CD4-positive, alpha-beta T cell (primary cell): ENCODE data around the gene FMN1. TPM values are rescaled to one million over a fixed set of nuclear protein-coding genes. Genes with fewer than 3 reads are reported as not detected.

Experiments used
- ATAC-seq: fragments of 200-7000 bp; cut with Tn5 transposase; one replicate; pipeline ENCODE4 v1.10.0; 2022; ENCODE audit warnings: mild to moderate bottlenecking; ENCODE audit not compliant: poor library complexity
- CTCF ChIA-PET: fragments of 350-600 bp; sonication (Branson Sonifier 250); formaldehyde crosslinking; loops from one replicate; lab custom pipeline; 2021; ENCODE audit warnings: antibody characterized with exemption, inconsistent platforms; lab: Charles Lee
- POLR2A ChIA-PET: fragments of 350-600 bp; sonication (Branson Sonifier 250); formaldehyde crosslinking; loops from one replicate; lab custom pipeline; 2021; ENCODE audit warnings: antibody characterized with exemption, inconsistent platforms; lab: Charles Lee
- DNase-seq, 14 experiments: peaks; one replicate each; pipeline ENCODE4 v3.0.0-alpha.2; 2013 to 2020; ENCODE audit warnings: mixed read lengths in 2 of 14
- H3K27ac ChIP-seq, 2 donors: one replicate each; pipeline versions ENCODE4 v1.5.1 to v1.7.0; 2013; ENCODE audit warnings: low read length in 2 of 2, low read depth in 1 of 2, mild to moderate bottlenecking in 1 of 2
- H3K27me3 ChIP-seq, 2 experiments: 1 replicate in 1 of 2; 2 replicates in 1 of 2; pipeline versions ENCODE4 v1.6.1 to v1.7.0; 2013; ENCODE audit warnings: low read length in 2 of 2, control low read depth in 1 of 2, mild to moderate bottlenecking in 1 of 2, moderate library complexity in 1 of 2; ENCODE audit not compliant: insufficient read depth in 2 of 2, control insufficient read depth in 1 of 2
- H3K36me3 ChIP-seq: one replicate; pipeline ENCODE4 v1.6.1; 2013; ENCODE audit warnings: low read length, control low read depth; ENCODE audit not compliant: insufficient read depth
- H3K4me1 ChIP-seq: one replicate; pipeline ENCODE4 v1.6.1; 2013; ENCODE audit warnings: low read length, control low read depth; ENCODE audit not compliant: insufficient read depth
- H3K4me3 ChIP-seq: one replicate; pipeline ENCODE4 v1.5.1; 2013; ENCODE audit warnings: mild to moderate bottlenecking, low read length, moderate library complexity
- H3K9me3 ChIP-seq, 2 experiments: 1 replicate in 1 of 2; 2 replicates in 1 of 2; pipeline versions ENCODE4 v1.6.1 to v1.7.0; 2013; ENCODE audit warnings: low read length in 2 of 2, mild to moderate bottlenecking in 2 of 2, control low read depth in 1 of 2, moderate library complexity in 1 of 2; ENCODE audit not compliant: control insufficient read depth in 1 of 2, insufficient read depth in 1 of 2
- H3K27ac Mint-ChIP-seq: one replicate; pipeline ENCODE4 v1.8.0; 2020; ENCODE audit warnings: mixed read lengths
- H3K27me3 Mint-ChIP-seq: one replicate; pipeline ENCODE4 v1.8.0; 2021; ENCODE audit warnings: mixed read lengths
- H3K36me3 Mint-ChIP-seq: one replicate; pipeline ENCODE4 v1.8.0; 2021; ENCODE audit warnings: low read depth, mixed read lengths
- H3K4me1 Mint-ChIP-seq: one replicate; pipeline ENCODE4 v1.8.0; 2021; ENCODE audit warnings: low read depth, mixed read lengths
- H3K4me3 Mint-ChIP-seq: one replicate; pipeline ENCODE4 v1.8.0; 2020; ENCODE audit warnings: mild to moderate bottlenecking, mixed read lengths
- H3K9me3 Mint-ChIP-seq: one replicate; pipeline ENCODE4 v1.8.0; 2020; ENCODE audit warnings: mixed read lengths
- intact Hi-C, 2 experiments: fragments of 100-400 bp; cut with DNase I in 1 of 2; cut with micrococcal nuclease in 1 of 2; formaldehyde crosslinking; loops; one replicate each; pipeline versions ENCODE4 v1.15.1 to v1.9.0; 2023 to 2025; cut with DNase I, micrococcal nuclease
- total RNA-seq, 174 experiments: library from RNA in 2 of 174; stranded (reverse) in 2 of 174; gene quantifications; one replicate each; pipeline ENCODE4 v1.2.3 and lab custom pipeline; 2021 to 2026
- TF ChIP-seq, protein P1 (sequence below): fragments of 200-600 bp; IDR thresholded peaks from one replicate; pipeline ENCODE4 v1.8.0; 2022; ENCODE audit warnings: antibody characterized with exemption, mild to moderate bottlenecking

FMN1 gene
- total RNA-seq, 2 experiments from 2014 or later: 0.39 to 0.55 TPM

DNA sequence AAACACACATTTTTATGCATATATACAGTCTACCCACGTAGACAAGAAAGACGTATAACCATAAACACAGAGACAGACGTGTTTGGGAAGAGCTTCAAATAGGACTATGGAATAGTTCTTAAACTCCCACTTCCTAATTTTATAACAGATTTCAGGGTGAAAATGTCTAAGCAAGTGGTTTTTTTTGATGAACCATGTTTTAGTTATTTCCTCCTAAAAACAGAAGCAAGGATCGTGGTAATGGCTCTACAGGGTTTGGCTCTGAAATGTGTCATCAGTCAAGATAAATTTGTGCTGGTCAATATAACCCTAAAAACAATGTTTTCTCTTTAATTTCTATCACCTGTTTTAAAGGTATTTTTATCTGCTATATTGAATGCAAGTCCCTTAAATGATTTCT lies 58.2 kb downstream of the FMN1 start:
- CTCF ChIA-PET: no interaction called here
- Histone ChIP-seq H3K27ac (no peak overlapping the region), H3K4me1 (no peaks in the 10 kb centered on the region), H3K9me3 (no peaks in the 10 kb centered on the region), H3K27me3 (no peaks in the 10 kb centered on the region), H3K36me3 (no peaks in the 10 kb centered on the region), H3K4me3 (no peak overlapping the region)
- H3K4me3 Mint-ChIP-seq: no peak overlapping the region
- no peak overlapping the region for H3K27ac Mint-ChIP-seq
- TF ChIP-seq, protein P1, sequence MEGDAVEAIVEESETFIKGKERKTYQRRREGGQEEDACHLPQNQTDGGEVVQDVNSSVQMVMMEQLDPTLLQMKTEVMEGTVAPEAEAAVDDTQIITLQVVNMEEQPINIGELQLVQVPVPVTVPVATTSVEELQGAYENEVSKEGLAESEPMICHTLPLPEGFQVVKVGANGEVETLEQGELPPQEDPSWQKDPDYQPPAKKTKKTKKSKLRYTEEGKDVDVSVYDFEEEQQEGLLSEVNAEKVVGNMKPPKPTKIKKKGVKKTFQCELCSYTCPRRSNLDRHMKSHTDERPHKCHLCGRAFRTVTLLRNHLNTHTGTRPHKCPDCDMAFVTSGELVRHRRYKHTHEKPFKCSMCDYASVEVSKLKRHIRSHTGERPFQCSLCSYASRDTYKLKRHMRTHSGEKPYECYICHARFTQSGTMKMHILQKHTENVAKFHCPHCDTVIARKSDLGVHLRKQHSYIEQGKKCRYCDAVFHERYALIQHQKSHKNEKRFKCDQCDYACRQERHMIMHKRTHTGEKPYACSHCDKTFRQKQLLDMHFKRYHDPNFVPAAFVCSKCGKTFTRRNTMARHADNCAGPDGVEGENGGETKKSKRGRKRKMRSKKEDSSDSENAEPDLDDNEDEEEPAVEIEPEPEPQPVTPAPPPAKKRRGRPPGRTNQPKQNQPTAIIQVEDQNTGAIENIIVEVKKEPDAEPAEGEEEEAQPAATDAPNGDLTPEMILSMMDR: no peak
- no peaks in the 10 kb centered on the region for H3K4me1 Mint-ChIP-seq
- no peaks in the 10 kb centered on the region for H3K36me3 Mint-ChIP-seq
- DNase-seq: no peak
- no peak for ATAC-seq
- no peaks in the 10 kb centered on the region for H3K9me3 Mint-ChIP-seq
- intact Hi-C loops: no loop called here
- H3K27me3 Mint-ChIP-seq: no peaks in the 10 kb centered on the region
- POLR2A ChIA-PET: no interaction called here

DNA sequence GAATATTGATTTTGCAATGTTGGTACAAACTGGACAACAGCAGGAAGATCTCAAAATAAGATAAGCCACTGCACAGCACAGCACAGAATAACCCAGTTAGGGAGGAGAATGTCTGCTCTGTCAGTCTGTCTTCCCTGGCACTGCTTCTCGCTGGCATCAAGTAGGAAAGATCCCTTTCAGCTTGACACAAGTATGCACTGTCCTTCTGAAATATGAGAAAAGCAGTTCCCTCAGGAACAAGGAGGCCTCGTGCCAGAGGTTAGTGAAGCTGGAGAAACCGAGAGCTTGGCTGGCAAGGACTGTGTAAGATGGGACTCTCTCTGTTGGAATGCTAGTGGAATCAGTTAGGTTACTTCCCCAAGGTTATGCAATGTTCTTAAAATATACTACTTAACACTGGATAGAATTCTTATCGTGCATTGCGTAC lies 59.1 kb downstream of the FMN1 start:
- Histone ChIP-seq H3K4me1 (no peaks in the 10 kb centered on the region), H3K4me3 (no peak overlapping the region), H3K36me3 (no peaks in the 10 kb centered on the region), H3K9me3 (no peaks in the 10 kb centered on the region), H3K27ac (no peak overlapping the region), H3K27me3 (no peaks in the 10 kb centered on the region)
- TF ChIP-seq, protein P1: no peak
- POLR2A ChIA-PET: no interaction called here
- no peak overlapping the region for H3K27ac Mint-ChIP-seq
- H3K27me3 Mint-ChIP-seq: no peaks in the 10 kb centered on the region
- no peaks in the 10 kb centered on the region for H3K36me3 Mint-ChIP-seq
- no peaks in the 10 kb centered on the region for H3K9me3 Mint-ChIP-seq
- no peak for DNase-seq
- intact Hi-C loops: no loop called here
- CTCF ChIA-PET: no interaction called here
- H3K4me3 Mint-ChIP-seq: no peak overlapping the region
- no peak for ATAC-seq
- no peaks in the 10 kb centered on the region for H3K4me1 Mint-ChIP-seq

GRCh38 chr15:33132722-33133345 lies 61.7 kb downstream of the FMN1 start:
- TF ChIP-seq, protein P1: peak; percentile 70
- no peak overlapping the region for H3K4me3 Mint-ChIP-seq
- H3K9me3 ChIP-seq: peaks cover 0 to 6% of the 10 kb centered on the region in 2 experiments
- H3K4me1 ChIP-seq: no peaks in the 10 kb centered on the region
- ATAC-seq: no peak
- H3K27me3 ChIP-seq: no peaks in the 10 kb centered on the region
- H3K36me3 Mint-ChIP-seq: no peaks in the 10 kb centered on the region
- H3K36me3 ChIP-seq: no peaks in the 10 kb centered on the region
- POLR2A ChIA-PET: interaction anchor here (1.1 kb wide), 1 partner anchor 10 kb away, joined by 3 read pairs; no protein-coding TSS in a partner anchor
- H3K9me3 Mint-ChIP-seq: no peaks in the 10 kb centered on the region
- no peak overlapping the region for H3K27ac Mint-ChIP-seq
- DNase-seq: peak in 3 of 14 experiments; percentile 46 to 57 (median 55)
- CTCF ChIA-PET: no interaction called here
- no peak overlapping the region for H3K4me3 ChIP-seq
- H3K27ac ChIP-seq: no peak overlapping the region
- intact Hi-C loops: loop anchor here (1.0 to 5.0 kb wide), 4 partner anchors 47 to 471 kb away; no protein-coding TSS in a partner anchor
- H3K4me1 Mint-ChIP-seq: peaks cover 2% of the 10 kb centered on the region
- no peaks in the 10 kb centered on the region for H3K27me3 Mint-ChIP-seq
